NCI-H1092 treated with DMSO at 0.1 percent for 48 hours (cell line): ENCODE measurements around the gene TULP4.
"Not testable (repeated sequence)": the region's sequence is repeated elsewhere in the genome, so short reads cannot be mapped to it uniquely, and the experiment has no call there.

ENCODE experiments used
- DNase-seq: peaks from one replicate; lab custom pipeline; 2025; lab: John Stamatoyannopoulos, UW

TULP4 gene

GRCh38 chr6:158470023-158470422, 157.8 kb downstream of the TULP4 start:
- not testable (repeated sequence) for DNase-seq

- no peak for DNase-seq
Observed at GRCh38 chr6:158471339-158471738, 159.1 kb downstream of the TULP4 start.

- no peak for DNase-seq
Observed at GRCh38 chr6:158472447-158472846, 160.2 kb downstream of the TULP4 start.

GRCh38 chr6:158474961-158475343, 162.7 kb downstream of the TULP4 start:
- DNase-seq, result peak; percentile 87

GRCh38 chr6:158475344-158476302, 163.4 kb downstream of the TULP4 start:
- DNase-seq, result peak; percentile 96

- DNase-seq, result peak; percentile 77
Observed at GRCh38 chr6:158476389-158476788, 164.1 kb downstream of the TULP4 start.

- not testable (repeated sequence) for DNase-seq
Observed at GRCh38 chr6:158477722-158478121, 165.5 kb downstream of the TULP4 start.

- no peak for DNase-seq
Observed at GRCh38 chr6:158480989-158481388, 168.7 kb downstream of the TULP4 start.

GRCh38 chr6:158481690-158482473, 169.6 kb downstream of the TULP4 start:
- DNase-seq, result no peak

GRCh38 chr6:158485431-158485830, 173.2 kb downstream of the TULP4 start:
- no peak for DNase-seq

- DNase-seq, result no peak
Observed at GRCh38 chr6:158487495-158487894, 175.2 kb downstream of the TULP4 start.

GRCh38 chr6:158488065-158488464, 175.8 kb downstream of the TULP4 start:
- DNase-seq, result no peak

- DNase-seq, result no peak
Observed at GRCh38 chr6:158489441-158489840, 177.2 kb downstream of the TULP4 start.

- DNase-seq, result no peak
Observed at GRCh38 chr6:158492881-158493280, 180.6 kb downstream of the TULP4 start.

GRCh38 chr6:158496700-158497099, 184.4 kb downstream of the TULP4 start:
- DNase-seq, result peak; percentile 27

- no peak for DNase-seq
Observed at GRCh38 chr6:158497620-158498019, 185.4 kb downstream of the TULP4 start.

- no peak for DNase-seq
Observed at GRCh38 chr6:158498362-158498761, 186.1 kb downstream of the TULP4 start.

GRCh38 chr6:158499601-158500000, 187.3 kb downstream of the TULP4 start:
- DNase-seq, result no peak

GRCh38 chr6:158500016-158500735, 187.9 kb downstream of the TULP4 start:
- peak; percentile 27 for DNase-seq

GRCh38 chr6:158501360-158502262, 189.3 kb downstream of the TULP4 start:
- no peak for DNase-seq

- no peak for DNase-seq
Observed at GRCh38 chr6:158502263-158502950, 190.1 kb downstream of the TULP4 start.
